ENCODE data around the gene HNF1B. TPM values are rescaled to one million over a fixed set of nuclear protein-coding genes. Genes with fewer than 3 reads are reported as not detected.

Gene HNF1B
- total RNA-seq, 2 experiments from 2014 or later: not detected

- Mint-ChIP-seq H3K27me3 (peaks cover 39% of the 10 kb centered on the region), H3K36me3 (ENCODE audit: low read depth) (no peaks in the 10 kb centered on the region), H3K4me3 (no peak overlapping the region), H3K9me3 (no peaks in the 10 kb centered on the region), H3K4me1 (ENCODE audit: low read depth) (no peaks in the 10 kb centered on the region), H3K27ac (no peak overlapping the region)
- no peaks in the 10 kb centered on the region for H3K36me3 ChIP-seq (ENCODE audit: insufficient read depth, low read length)
- ChIA-PET CTCF (no interaction called here), POLR2A (interaction anchor here (0.9 kb wide), 1 partner anchor 11 kb away, joined by 4 read pairs; no protein-coding TSS in a partner anchor)
- H3K27ac ChIP-seq (ENCODE audit: low read depth in 1 of 2, low read length in 2 of 2): no peak overlapping the region
- H3K4me3 ChIP-seq (ENCODE audit: low read length): no peak overlapping the region
- H3K27me3 ChIP-seq (ENCODE audit: control insufficient read depth in 1 of 2, insufficient read depth in 2 of 2, low read length in 2 of 2): peaks cover 0 to 11% of the 10 kb centered on the region in 2 experiments
- no peaks in the 10 kb centered on the region for H3K9me3 ChIP-seq (ENCODE audit: control insufficient read depth in 1 of 2, insufficient read depth in 1 of 2, low read length in 2 of 2)
- intact Hi-C loops (cut with DNase I, micrococcal nuclease): no loop called here
- no peak for TF ChIP-seq CTCF (IDR thresholded peaks at IDR 0.05)
- no peak for DNase-seq
- no peak for ATAC-seq (ENCODE audit: poor library complexity)
- H3K4me1 ChIP-seq (ENCODE audit: insufficient read depth, low read length): no peaks in the 10 kb centered on the region
These were observed 9.5 kb upstream of the HNF1B start for GRCh38 chr17:37754363-37754762.

- no peak for TF ChIP-seq CTCF (IDR thresholded peaks at IDR 0.05)
- Histone ChIP-seq H3K27ac (ENCODE audit: low read depth in 1 of 2, low read length in 2 of 2) (no peak overlapping the region), H3K4me3 (ENCODE audit: low read length) (no peak overlapping the region), H3K36me3 (ENCODE audit: insufficient read depth, low read length) (no peaks in the 10 kb centered on the region), H3K4me1 (ENCODE audit: insufficient read depth, low read length) (no peaks in the 10 kb centered on the region), H3K9me3 (ENCODE audit: control insufficient read depth in 1 of 2, insufficient read depth in 1 of 2, low read length in 2 of 2) (no peaks in the 10 kb centered on the region), H3K27me3 (ENCODE audit: control insufficient read depth in 1 of 2, insufficient read depth in 2 of 2, low read length in 2 of 2) (peaks cover 0 to under 1% of the 10 kb centered on the region in 2 experiments)
- Mint-ChIP-seq H3K27me3 (peaks cover 38% of the 10 kb centered on the region), H3K4me1 (ENCODE audit: low read depth) (no peaks in the 10 kb centered on the region), H3K4me3 (no peak overlapping the region), H3K36me3 (ENCODE audit: low read depth) (no peaks in the 10 kb centered on the region), H3K9me3 (no peaks in the 10 kb centered on the region), H3K27ac (no peak overlapping the region)
- POLR2A ChIA-PET: no interaction called here
- ATAC-seq (ENCODE audit: poor library complexity) (no peak), DNase-seq (no peak)
- CTCF ChIA-PET: no interaction called here
- intact Hi-C loops (cut with DNase I, micrococcal nuclease): no loop called here
These were observed 7.6 kb upstream of the HNF1B start for GRCh38 chr17:37752482-37752881.

- intact Hi-C loops (cut with DNase I, micrococcal nuclease): no loop called here
- no peak overlapping the region for H3K27ac Mint-ChIP-seq
These were observed 6.1 kb upstream of the HNF1B start for GRCh38 chr17:37750768-37751475.

More at GRCh38 chr17:37750768-37751475, 6.1 kb upstream of the HNF1B start:
- Mint-ChIP-seq H3K27me3 (peaks cover 50% of the 10 kb centered on the region), H3K36me3 (ENCODE audit: low read depth) (no peaks in the 10 kb centered on the region), H3K4me1 (ENCODE audit: low read depth) (no peaks in the 10 kb centered on the region), H3K9me3 (no peaks in the 10 kb centered on the region), H3K4me3 (no peak overlapping the region)
- CTCF ChIA-PET: interaction anchor here (0.6 kb wide), 1 partner anchor 28 kb away, joined by 3 read pairs; no protein-coding TSS in a partner anchor
- Histone ChIP-seq H3K36me3 (ENCODE audit: insufficient read depth, low read length) (no peaks in the 10 kb centered on the region), H3K4me3 (ENCODE audit: low read length) (no peak overlapping the region), H3K4me1 (ENCODE audit: insufficient read depth, low read length) (no peaks in the 10 kb centered on the region), H3K9me3 (ENCODE audit: control insufficient read depth in 1 of 2, insufficient read depth in 1 of 2, low read length in 2 of 2) (no peaks in the 10 kb centered on the region), H3K27ac (ENCODE audit: low read depth in 1 of 2, low read length in 2 of 2) (no peak overlapping the region), H3K27me3 (ENCODE audit: control insufficient read depth in 1 of 2, insufficient read depth in 2 of 2, low read length in 2 of 2) (peaks cover 13 to 14% of the 10 kb centered on the region in 2 experiments)
- DNase-seq: no peak
- no peak for ATAC-seq (ENCODE audit: poor library complexity)
- TF ChIP-seq CTCF (IDR thresholded peaks at IDR 0.05): no peak
- POLR2A ChIA-PET: no interaction called here
